ENCODE results near the gene ADGRL1.

The ADGRL1 gene

DNA sequence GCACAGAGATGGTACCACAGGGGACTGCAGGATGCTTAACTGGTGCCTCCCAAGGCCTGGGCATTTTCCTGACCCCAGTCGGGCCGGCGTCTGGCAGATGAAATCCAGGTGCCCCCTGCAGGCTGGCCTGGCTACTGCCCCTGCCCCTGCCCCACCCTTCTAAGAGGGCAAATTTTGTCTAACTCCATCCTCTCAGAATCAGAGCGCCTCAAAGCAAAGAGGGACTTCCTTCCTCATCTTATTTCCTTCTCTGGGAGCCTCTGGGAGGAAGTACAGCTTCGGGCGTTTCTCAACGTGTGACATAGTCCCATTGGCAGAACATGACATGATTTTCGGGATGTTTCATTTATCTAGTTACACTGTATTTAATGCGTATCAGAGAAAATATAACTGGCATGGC is 91.1 kb downstream of the ADGRL1 start:
- H3K4me3 ChIP-seq (ENCODE audit: control insufficient read depth, low read depth, low read length): no peak overlapping the region
- TF ChIP-seq, protein P1, sequence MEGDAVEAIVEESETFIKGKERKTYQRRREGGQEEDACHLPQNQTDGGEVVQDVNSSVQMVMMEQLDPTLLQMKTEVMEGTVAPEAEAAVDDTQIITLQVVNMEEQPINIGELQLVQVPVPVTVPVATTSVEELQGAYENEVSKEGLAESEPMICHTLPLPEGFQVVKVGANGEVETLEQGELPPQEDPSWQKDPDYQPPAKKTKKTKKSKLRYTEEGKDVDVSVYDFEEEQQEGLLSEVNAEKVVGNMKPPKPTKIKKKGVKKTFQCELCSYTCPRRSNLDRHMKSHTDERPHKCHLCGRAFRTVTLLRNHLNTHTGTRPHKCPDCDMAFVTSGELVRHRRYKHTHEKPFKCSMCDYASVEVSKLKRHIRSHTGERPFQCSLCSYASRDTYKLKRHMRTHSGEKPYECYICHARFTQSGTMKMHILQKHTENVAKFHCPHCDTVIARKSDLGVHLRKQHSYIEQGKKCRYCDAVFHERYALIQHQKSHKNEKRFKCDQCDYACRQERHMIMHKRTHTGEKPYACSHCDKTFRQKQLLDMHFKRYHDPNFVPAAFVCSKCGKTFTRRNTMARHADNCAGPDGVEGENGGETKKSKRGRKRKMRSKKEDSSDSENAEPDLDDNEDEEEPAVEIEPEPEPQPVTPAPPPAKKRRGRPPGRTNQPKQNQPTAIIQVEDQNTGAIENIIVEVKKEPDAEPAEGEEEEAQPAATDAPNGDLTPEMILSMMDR (conservative IDR thresholded peaks at IDR 0.05; ENCODE audit: control insufficient read depth, insufficient read depth, low read depth, low read length): peak; percentile 31
- peak; percentile 25 for DNase-seq (ENCODE audit: low read depth)

DNA sequence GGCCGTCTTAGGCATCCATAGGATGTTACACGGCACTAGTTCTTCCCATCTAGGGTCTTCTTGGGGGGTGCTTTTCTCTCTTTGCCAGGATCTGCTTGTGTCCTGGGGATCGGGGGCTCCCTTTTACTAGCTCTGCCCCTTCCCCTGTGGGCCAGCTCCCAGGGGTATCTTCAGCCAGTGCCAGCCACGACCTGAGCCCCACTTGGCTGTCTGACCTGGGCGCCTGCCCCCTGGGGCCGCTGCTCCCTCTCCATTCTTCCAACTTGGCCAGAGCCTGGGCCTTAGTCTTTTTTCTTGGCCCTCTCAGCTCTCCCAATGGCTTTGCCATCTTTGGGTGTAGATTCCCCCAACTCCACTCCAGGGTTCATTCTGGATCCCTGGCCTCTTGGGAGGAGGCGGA is 91.5 kb downstream of the ADGRL1 start:
- H3K4me3 ChIP-seq (ENCODE audit: control insufficient read depth, low read depth, low read length): no peak overlapping the region
- DNase-seq (ENCODE audit: low read depth): no peak
- TF ChIP-seq, protein P1 (conservative IDR thresholded peaks at IDR 0.05; ENCODE audit: control insufficient read depth, insufficient read depth, low read depth, low read length): no peak

DNA sequence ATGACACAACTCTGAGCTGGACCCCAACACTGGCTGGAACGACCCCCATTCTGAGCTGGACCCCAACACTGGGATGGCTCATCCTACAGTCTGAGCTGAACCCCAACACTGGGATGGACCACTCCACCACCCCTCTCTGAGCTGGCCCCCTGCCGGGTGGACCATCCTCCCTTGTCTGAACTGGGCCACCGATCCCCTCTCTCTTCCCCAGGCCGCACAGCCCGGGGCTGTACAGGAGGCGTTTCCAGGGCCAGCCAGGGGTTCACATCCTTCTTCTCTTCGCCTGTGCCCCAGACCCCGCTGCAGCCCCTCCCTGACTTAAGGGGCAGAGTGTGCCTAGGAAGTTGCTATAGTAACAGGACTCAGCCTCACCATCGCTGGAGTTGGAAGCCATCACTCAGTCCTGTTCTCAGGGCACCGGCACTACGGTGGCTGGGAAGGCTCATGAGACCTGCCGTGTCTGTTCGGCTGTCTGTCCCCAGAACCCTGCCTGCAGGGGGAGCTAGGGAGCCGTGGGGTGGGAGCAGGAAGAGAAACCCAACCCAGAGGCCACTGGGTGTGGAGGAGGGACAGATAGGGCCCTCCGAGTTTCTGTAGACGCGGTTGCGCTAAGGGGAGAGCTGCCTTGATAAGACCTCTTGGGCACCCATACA is 92.1 kb downstream of the ADGRL1 start:
- no peak for DNase-seq (ENCODE audit: low read depth)
- H3K4me3 ChIP-seq (ENCODE audit: control insufficient read depth, low read depth, low read length): no peak overlapping the region
- TF ChIP-seq, protein P1 (conservative IDR thresholded peaks at IDR 0.05; ENCODE audit: control insufficient read depth, insufficient read depth, low read depth, low read length): peak; percentile 31

DNA sequence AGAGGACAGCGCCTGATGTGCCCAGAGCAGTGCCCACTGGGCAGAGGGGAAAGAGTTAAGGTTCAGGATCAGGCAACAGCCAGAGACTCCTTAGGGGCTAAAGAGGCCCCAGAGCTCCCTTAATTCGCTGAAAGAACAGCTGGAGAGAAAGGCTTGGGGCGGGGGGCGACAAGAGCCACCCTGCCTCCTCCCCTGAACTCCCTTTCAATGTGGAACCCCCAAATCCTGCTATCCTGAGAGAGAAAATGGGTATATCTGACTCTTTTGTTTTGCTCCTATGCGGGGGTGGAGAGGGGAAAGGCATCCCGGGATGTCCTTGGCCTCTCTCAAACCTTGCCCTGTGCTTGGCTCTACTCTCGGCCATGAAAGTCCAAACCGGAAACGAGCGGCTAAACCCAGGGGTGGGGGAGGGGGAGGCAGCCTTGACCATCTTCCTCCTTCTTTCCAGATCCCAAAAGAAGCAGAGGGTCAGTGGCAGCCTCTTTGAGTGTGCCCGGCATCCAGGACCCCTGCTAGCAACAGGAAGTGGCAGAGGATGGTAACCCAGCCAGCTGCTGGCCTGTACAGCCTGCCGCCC is 93.1 kb downstream of the ADGRL1 start:
- H3K4me3 ChIP-seq (ENCODE audit: control insufficient read depth, low read depth, low read length): no peak overlapping the region
- TF ChIP-seq, protein P1 (conservative IDR thresholded peaks at IDR 0.05; ENCODE audit: control insufficient read depth, insufficient read depth, low read depth, low read length): no peak
- no peak for DNase-seq (ENCODE audit: low read depth)

DNA sequence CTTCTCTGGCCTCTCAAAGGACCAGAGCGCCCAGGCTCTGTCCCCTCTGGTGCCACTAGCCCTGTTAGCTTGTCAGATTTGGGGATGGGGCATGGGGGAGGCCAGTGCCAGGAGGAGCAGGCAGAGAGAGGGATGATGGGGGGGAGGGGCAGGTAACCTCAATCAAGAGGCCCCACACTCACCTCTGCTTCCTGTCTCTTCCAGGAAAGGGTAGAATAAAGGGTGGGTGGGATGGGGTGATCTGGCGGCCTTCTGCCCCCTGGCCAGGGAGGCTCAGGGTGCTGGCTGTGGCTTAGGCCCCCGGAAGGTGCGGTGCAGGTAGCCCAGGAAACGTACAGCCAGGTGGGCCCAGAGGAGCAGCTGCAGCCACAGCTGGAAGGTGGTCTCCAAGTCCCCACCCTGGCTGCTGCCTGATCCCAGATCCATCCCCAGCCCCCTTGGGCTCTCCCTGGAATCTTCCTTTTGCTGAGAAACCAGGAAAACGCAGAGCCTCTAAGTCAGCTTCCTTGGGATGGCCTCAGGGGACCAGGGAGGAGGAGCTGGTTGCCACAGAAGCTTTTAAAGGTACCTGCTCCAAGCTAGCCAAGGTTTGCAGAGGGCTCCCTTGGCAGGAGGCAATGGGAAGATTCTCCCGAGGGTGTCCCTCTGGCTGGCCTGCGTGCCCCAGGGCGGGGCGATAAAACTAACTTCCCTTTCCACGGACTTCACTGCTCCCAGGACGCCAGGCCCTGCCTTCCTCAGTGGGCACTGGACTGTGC is 93.7 kb downstream of the ADGRL1 start:
- TF ChIP-seq, protein P1 (conservative IDR thresholded peaks at IDR 0.05; ENCODE audit: control insufficient read depth, insufficient read depth, low read depth, low read length): no peak
- peak; percentile 44 for DNase-seq (ENCODE audit: low read depth)
- H3K4me3 ChIP-seq (ENCODE audit: control insufficient read depth, low read depth, low read length): no peak overlapping the region

DNA sequence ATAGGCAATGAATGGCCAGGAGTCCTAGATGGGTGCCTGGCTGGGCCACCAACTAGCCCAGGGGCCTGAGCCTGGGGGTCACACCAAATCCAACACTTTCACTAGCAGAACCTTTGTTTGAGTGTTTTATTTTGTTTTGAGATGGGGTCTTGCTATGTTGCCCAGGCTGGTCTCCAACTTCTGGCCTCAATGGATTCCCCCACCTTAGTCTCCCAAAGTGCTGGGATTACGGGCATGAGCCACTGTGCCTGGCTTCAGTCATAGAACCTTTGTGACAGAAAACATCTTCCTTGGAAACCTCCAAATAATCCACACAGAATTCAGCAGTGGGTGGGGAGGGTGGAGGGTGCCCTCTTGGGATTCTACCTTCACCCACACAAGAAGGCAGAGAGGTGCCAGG is 94.5 kb downstream of the ADGRL1 start:
- no peak overlapping the region for H3K4me3 ChIP-seq (ENCODE audit: control insufficient read depth, low read depth, low read length)
- no peak for DNase-seq (ENCODE audit: low read depth)
- TF ChIP-seq, protein P1 (conservative IDR thresholded peaks at IDR 0.05; ENCODE audit: control insufficient read depth, insufficient read depth, low read depth, low read length): no peak

Data from fibroblast of mammary gland (primary cell).